ENCODE measurements around the gene RTL10.
A peak's percentile ranks its signal among the peaks of the same experiment; 100 is the strongest.
"Not testable (repeated sequence)": the region's sequence is repeated elsewhere in the genome, so short reads cannot be mapped to it uniquely, and the experiment has no call there.

Gene RTL10

DNA sequence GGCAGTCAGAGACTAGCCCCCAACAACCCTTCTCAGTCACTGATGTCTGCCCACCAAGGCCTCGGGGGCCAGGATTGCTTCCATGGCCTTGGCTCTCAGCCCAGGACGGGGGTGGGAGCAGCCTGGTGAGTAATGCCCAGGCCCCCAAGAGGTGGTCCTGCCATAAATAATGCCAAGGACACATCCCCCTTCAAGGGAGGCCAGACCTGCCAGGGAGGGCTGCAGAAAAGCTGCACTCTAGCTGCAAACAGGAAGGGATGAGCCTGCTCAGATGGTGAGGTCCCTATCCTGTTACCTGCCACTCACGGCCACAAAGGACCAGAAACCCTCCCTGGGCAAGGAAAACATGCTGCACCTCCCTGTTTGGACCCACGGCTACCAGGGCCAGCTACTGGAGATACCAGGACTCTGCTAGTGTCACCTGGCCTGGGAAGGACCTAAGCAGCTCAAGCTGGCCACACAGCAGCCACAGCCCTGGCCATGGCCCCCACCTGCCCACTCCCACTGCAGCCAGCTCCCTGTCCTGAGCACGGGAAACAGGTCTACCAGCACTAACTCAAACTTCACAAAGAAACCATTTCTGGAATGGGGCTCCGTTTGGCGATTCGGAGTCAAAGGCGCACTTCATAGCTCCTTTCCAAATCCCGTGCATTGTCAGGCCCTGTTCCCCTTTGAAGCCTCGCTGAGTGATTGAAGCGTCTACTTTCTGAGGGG lies 12.1 kb downstream of the RTL10 start:
- DNase-seq = no peak

DNA sequence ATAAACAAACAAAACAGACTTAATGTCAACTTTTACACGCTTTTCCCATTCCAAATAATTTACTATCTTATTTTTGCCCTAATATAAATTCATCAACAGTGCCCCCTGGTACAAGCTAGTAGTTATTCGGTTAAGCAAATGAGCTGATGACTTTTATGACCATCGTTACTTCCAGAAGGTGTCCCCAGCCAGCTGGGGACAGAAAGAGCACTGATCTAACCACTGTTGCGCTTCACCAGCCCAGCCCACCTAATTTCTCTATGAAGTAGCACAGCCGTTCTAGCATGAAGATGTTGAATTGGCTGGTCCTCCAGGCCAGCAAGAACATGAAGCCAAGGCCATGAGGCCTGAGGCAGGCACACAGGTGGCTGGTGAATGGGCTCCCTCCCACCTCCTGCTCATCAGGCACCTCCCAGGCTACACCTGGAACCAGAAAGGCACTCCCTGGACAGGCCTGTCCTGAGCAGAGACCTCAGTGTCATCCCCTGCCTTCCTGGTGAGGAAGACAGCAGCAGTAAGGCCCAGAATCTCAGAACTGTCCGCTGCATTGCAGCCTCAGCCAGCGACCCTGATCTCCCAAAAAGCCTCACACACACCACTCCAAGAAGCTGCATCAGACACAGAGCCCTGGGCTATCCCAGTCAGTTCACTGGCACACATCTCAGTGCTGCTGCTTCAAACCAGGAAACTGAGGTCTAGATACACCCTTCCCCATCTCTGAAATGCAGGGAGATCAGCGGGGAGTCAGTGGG lies 12.9 kb downstream of the RTL10 start:
- DNase-seq = no peak

DNA sequence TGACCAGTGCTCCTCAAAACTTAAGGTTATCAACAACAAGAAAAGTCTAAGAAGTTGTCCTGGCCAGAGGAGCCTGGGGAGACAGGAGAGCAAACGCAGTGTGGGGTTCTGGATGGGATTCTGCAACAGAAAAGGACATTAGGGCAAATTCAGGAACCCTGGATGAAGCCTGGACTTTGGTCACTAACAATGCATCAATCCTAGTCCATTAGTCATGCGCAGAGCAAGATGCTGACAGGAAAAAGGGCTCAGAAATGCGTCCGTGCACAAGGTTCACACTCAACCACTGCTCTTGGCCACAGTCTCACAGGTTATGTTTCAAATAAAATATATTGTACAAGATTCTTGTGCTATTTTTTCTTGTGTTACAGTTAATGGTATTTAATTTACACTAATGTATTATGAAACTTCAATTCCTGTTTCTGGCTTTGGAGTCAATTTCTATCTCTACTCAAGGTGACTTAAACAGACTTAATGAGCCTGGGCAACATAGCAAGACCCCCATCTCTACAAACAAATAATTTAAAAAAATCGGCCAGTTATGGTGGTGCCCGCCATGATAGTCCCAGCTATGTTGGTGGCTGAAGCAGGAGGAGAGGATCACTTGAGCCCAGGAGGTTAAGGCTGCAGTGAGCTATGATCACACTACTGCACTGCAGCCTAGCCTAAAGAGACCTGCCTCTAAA lies 13.6 kb downstream of the RTL10 start:
- DNase-seq = no peak

DNA sequence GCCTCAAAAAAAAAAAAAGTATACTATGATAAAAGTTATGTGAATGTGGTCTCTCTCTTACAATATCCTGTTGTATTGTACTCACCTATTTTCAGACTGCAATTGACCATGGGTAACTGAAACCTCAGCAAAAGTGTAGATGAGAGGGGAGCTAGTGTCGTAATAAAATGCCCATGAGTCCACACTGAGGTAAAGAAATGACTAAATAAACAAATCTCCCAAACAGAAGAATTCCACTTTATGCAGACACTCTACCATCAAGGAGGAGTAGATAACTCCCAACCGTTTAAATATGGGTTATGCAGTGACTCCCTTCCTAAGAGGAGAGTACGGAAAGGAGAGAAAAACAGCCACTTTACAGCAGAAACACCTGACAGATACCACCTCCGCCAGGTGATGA lies 14.6 kb downstream of the RTL10 start:
- no peak for DNase-seq

DNA sequence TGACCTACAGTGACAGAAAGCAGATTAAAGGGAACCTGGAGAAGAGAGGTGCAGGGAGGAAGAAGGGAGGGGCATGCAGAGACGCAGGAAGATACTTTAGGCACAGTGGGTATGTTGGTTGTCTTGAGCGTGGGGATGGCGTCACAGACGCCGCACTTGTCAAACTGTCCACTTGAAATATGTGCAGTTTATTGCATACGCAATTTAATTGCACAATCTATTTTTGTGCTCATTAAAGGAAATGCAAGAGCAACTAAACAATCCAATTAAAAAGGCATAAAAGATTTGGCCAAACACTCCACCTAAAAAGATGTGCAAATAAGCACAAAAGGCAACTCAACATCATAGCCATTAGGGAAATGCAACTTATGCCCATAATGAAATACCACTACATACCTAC lies 16.8 kb downstream of the RTL10 start:
- no peak for DNase-seq

DNA sequence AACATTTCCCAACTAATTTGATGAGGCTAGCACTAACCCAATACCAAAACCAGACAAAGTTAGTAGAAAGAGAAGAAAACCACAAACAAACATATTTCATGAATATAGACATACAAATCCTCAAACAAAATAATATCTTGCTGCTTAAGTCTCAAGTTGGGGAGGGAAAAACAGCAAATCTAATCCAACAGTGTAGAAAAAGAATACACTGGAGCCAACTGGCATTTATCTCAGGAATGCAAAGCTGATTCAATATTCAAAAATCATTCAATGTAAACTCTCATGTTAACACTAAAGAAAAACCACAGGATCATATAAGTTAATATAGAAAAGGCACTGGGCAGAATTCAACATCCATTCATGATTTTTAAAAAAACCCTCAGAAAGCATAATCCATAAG lies 18.2 kb downstream of the RTL10 start:
- no peak for DNase-seq

DNA sequence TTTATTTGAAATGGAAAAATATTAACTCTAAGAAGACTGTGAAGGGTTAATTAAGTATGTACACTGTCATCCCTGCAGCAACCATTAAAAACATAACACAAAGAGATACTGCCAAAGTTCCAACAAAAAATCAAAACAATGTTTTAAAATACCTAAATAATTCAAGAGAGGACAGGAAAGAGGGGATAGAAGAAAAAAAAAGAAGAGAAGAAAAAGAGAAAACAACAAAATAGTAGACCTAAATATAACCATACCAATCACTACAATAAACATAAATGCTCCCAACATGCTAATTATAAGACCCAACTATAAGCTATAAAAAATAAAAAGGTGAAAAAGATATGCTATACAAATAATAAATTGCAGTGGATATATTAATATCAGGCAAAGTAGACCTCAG lies 20.1 kb downstream of the RTL10 start:
- no peak for DNase-seq

DNA sequence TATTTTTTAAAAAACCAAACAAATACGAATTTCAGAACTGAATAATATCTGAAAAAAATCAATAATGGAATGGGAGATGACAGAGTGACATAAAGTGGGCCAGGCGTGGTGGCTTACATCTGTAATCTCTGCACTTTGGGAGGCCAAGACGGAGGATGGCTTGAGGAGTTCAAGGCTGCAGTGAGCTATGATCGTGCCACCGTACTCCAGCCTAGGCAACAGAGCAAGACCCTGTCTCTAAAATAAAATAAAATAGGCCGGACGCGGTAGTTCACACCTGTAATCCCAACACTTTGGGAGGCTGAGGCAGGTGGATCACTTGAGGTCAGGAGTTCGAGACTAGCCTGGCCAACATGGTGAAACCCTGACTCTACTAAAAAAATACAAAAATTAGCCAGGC lies 21.3 kb downstream of the RTL10 start:
- DNase-seq = not testable (repeated sequence)

DNA sequence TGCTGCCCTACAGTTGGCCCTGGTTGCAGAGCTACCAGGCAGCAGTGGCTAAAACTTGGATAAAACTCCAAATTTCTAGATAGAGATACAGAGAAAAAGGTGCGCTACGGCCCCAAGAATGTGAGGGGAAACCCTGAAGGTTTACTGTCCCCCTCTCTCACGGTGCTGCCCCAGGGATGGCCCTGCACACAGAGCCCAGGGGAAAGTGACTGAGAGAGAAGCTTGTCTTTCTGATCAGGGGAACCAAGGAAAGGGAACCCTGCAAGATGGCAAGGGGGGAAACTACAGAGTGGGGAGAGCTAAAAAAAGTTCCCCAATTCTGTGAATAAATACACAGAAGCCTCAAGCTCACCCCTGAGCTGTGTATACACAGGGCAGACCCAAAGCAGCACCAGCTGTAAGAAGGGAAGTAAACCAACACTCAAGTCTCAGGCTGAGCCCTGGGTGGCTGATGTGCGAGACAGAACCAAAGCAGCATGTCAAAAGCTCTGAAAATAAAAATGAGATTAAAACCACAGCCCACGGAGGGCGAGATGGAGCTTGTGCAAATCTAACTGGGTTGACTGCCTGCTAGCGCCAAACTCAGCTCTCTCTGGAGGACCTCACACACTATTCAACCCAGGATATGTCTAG lies 22.1 kb downstream of the RTL10 start:
- peak; percentile 16 to 22 for DNase-seq

DNA sequence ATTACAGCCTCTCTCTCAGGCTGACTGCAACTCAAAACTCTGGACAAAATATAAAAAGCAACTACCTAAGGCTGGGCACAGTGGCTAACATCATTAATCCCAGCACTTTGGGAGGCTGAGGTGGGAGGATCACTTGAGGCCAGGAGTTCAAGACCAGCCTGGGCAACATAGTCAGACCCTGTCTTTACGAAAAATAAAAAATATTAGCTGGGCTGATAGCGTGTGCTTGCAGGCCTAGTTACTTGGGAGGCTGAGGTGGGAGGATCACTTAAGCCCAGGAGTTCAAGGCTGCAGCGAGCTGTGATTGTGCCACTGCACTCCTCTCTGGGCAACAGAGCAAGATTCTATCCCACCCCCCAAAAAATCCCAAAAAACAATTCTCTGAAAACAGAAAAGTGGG lies 22.7 kb downstream of the RTL10 start:
- DNase-seq = not testable (repeated sequence)

DNA sequence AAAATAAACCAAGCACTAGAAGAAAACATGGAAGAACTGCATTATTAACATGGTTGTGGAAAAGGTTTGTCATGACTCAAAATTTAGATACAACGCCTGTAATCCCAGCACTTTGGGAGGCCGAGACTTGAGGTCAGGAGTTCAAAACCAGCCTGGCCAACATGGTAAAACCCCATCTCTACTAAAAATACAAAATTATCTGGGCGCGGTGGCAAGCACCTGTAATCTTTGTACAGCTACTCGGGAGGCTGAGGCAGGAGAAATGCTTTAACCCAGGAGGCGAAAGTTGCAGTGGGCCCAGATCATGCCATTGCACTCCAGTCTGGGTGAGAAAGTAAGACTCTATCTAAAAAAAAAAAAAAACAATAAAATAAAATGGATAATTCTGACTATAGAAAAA lies 23.7 kb downstream of the RTL10 start:
- no peak for DNase-seq

DNA sequence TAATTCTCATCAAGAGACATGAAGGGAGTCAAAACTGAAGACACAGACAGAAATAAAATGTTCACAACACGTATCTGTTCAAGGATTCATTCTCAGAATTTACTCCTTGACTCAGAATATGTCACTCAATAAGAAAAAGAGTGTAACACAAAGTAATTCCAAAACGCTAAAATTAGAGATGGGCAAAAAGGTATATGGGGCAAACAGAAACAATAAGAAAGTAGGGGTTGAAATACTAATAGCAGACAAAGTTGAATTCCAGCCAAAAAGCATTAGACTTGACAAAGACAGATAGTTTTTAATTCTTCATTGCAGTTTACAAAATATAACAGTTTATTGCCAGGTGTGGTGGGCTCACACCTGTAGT lies 26.7 kb downstream of the RTL10 start:
- no peak for DNase-seq

DNA sequence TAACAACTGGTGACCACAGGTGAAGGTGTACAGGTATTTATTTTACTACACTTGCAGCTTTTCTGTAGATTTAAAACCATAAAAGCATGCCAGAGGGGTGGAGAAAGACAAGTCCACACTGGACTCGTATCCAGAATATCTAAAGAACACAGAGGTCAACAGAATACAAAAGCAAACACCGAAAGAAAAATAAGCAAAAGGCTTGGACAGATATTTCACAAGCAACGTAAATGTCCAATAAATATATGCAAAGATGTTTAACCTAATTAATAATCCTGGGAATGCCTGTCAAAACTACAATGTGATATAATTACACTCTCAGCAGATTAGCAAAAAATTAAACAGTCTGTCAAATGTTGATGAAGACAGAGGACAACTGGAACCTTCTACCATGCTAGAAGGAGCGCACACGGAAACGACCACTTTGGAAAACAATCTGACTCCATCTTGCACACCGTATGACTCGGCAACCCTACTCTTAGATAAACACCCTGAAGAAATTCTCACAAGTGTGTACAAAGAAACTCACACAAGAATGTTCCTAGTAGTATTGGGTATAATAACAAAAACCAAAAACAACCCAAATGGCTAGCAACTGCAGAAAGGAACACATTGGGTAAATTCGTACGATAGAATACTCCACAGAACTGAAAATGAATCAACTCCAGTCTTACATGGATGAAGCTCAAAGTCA lies 27.2 kb downstream of the RTL10 start:
- DNase-seq = no peak

DNA sequence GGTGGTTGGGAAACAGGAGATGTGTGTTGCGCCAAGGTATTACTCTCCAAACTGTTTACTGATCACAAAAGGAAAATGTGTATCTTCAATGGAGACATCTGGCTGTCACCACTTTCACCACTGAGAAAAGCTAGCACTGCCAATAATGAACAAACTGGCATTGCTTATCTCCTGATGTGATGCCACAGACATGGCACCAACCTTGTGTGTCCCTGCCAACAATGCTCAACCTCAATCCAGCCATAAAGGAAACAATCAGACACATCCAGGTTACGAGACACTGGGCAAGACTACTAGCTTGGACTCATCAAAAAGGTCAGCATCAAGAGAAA lies 28.1 kb downstream of the RTL10 start:
- no peak for DNase-seq

DNA sequence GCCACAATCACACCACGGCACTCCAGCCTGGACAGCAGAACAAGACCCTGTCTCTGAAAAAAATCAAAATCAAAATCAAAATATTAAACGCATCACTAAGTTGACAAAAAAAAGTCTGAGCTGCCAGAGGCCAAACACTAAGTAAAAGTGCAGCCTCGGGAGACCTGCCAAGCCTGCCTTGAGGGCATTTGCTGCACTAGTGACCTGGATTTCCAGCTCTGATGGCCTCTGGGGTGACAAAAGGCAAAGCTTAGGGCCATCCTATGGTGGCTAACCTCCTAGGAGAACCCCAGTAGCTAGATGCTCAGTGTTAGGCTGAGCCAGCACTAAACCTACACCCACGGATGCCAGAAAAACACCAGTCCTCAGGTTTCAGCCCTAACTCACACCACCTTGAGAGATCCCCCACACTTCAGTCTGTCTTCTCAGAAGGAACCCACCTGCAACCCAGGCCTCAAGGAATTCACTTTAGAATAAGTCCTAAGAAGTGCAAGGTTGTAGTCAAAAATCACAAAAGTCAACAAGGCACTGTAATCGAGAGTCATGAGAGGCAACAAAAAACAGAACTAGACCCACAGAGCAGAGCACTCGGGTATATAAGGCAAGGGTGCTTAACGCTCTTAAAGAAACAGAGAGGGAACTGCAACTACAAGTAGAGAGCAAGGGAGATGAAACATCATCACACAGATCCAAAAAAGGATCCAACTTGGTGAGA lies 28.6 kb downstream of the RTL10 start:
- DNase-seq = no peak

DNA sequence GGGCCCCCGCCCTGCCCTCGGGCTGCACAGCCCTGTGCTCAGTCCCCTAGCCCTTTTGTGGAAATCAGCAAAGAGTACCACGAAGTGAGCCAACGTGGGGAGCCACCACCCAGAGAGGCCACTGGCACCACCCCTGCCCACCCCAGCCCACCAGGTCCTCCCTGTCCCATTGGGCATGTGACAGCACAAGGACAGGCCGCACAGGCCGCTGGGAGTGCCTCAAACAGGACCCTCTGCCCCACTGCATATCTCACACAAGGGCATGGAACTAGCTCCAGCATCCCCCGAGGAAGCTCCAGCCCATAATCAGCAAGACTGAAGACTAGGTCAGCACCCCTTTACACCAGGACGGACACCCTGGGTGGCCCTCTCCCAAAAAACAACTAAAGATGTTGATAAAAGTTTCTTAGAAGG lies 29.7 kb downstream of the RTL10 start:
- DNase-seq = no peak

DNA sequence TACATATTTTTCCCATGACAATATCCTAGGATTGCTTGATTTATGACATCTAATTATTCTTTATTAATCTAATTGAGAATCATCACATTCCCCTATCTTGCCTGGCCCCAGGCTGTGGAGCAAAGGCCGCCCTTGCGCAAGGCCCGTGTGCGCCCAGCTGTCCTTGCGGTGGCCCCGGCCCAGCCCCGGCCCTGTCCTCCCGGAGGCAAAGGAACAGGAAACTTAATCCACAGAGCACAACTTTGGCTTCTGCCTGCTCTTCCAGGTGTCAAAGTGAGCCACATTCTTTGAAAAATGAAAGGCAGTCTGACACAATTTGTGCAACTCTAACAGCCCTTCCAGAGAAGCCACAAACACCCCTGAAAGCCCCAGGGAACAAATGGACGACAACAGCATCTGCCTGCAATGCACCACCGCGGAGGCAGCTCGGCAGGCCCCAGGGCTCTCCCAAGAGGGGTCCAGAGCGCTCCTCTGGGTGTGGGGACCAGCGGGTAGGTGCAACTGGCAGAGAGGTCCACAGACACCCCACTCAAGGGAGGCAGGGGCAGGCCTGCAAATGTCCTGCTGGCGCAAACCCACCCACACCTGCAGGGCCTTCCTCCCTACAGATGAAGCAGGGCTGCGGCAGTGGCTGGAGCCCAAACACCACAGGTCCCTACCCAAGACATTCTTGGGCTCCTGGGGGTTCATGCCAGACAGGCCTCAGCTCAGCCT lies 30.3 kb downstream of the RTL10 start:
- DNase-seq = no peak

DNA sequence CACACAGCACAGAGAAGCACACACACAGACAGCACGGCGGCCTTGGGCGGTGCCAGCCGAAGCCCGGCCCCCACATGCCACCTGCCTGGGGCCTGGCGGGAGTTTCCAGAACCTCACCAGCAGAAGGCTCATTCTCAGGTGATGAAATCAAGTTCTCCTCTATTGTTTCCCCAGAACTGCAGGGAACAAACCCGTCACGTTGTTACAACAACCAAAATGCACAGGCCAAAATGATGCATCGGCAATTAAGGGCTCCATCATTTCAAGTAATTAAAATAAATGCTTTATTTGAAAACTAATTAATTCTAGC lies 30.8 kb downstream of the RTL10 start:
- no peak for DNase-seq

DNA sequence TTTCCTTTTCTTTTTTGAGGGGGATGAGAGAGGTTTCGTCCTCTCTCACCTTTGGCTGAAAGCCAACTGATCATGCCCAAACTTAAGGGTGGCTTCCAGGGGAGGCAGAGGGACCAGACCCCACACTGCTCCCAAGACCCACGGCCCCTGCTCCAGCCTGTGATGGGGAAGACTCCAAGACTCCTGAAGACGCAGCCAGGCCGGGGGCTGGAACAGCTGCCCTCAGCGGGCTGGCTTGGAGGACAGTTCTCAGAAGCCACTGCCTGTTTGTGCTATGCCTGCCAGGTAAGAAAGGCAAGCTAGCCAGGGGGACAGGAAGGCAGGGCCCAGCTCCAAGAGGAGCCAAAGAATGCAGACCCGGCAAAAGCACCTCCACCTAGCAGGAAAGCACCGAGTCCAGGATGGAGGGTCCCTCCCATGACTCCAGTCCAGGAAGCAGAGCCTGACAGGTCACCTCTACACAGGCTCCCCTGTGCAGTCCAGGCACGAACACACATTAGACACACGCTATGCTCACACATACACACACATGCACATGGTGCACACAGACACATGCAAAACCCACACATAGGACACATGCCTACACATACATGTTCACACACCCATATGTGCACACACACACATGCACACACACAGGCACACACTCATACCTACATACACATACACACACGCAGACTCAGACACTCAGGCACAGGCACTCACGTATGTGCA lies 31.3 kb downstream of the RTL10 start:
- no peak for DNase-seq

DNA sequence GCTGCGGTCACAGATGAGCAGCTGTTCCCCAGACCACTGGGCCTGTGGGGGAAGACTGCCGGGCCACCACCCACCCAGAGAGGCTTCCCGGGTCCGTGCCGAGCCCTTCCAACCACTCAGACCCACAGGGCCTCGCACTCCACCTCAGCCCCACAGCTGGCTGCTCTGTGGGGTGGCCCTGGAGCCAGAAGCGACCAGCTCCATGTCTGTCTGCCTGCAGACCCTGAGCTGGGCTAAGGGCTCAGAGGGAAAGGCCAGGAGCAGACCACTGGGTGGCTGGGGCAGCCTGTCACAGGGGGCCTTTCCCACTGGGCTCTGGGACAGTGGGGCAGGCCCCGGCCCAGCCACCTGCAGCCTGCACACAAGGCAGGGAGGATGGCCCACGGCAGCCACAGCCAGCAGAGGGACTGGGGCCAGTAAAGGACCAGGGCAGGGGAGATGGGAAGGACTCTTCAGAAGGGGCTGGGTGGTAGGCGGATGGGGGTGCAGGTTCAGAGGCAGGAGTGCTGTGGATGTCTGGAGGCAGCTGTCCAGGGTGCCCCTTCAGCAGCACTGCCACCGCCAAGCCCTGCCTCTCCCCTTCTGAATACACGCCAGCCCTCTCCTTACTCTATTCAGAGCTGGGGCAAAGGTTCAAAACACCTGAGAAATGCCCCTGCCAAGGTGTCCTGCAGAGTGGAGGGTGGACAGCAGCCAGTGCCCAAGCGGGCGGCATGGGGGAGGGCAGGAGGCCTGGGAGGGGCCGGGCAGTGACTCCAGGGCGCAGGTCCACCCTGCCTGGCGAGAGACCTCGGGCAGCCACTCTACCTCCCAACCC lies 32.2 kb downstream of the RTL10 start:
- no peak for DNase-seq

All from Kasumi-1 (cell line).